GM10248 (cell line): ENCODE measurements around the gene AMIGO2.

ENCODE experiments used
- CTCF ChIA-PET: fragments of 300-600 bp; sonication (Branson Sonifier 250); formaldehyde crosslinking; extraction: SDS; loops from one replicate; lab custom pipeline; 2021; ENCODE audit warnings: antibody characterized with exemption; lab: Yijun Ruan, JAX
- POLR2A ChIA-PET: fragments of 350-650 bp; sonication (Branson Sonifier 250); formaldehyde crosslinking; extraction: SDS; loops from one replicate; lab custom pipeline; 2020; ENCODE audit warnings: antibody characterized with exemption; lab: Yijun Ruan, JAX
- DNase-seq: peaks from one replicate; pipeline ENCODE4 v3.0.0; 2012; ENCODE audit errors: extremely low spot score
- CTCF ChIP-seq: IDR thresholded peaks from 2 replicates; pipeline ENCODE4 v1.5.1; 2012; ENCODE audit warnings: mild to moderate bottlenecking, low read depth; ENCODE audit errors: extremely low read depth, missing control alignments, control extremely low read depth

The AMIGO2 gene

GRCh38 chr12:47100160-47100559 lies 20.4 kb upstream of the AMIGO2 start:
- POLR2A ChIA-PET = no interaction called here
- no peak for DNase-seq
- CTCF ChIA-PET = no interaction called here

GRCh38 chr12:47099610-47100009 lies 19.9 kb upstream of the AMIGO2 start:
- no peak for DNase-seq
- TF ChIP-seq CTCF = no peak
- CTCF ChIA-PET = no interaction called here
- POLR2A ChIA-PET = no interaction called here

More at GRCh38 chr12:47100160-47100559, 20.4 kb upstream of the AMIGO2 start:
- no peak for TF ChIP-seq CTCF

GRCh38 chr12:47098099-47098498 lies 18.3 kb upstream of the AMIGO2 start:
- no peak for TF ChIP-seq CTCF
- POLR2A ChIA-PET = no interaction called here
- CTCF ChIA-PET = no interaction called here
- DNase-seq = no peak

GRCh38 chr12:47097276-47097896 lies 17.6 kb upstream of the AMIGO2 start:
- no peak for DNase-seq
- TF ChIP-seq CTCF = no peak
- ChIA-PET POLR2A (no interaction called here), CTCF (no interaction called here)

- no peak for TF ChIP-seq CTCF
- DNase-seq = no peak
- POLR2A ChIA-PET = no interaction called here
- CTCF ChIA-PET = interaction anchor here (0.9 to 1.6 kb wide), 6 partner anchors 10 to 24 kb away, joined by 3 to 5 read pairs (median 3); partner anchors contain the start of gene AMIGO2
Observed at GRCh38 chr12:47095446-47096236, 15.9 kb upstream of the AMIGO2 start.

- POLR2A ChIA-PET = no interaction called here
- no peak for TF ChIP-seq CTCF
- no peak for DNase-seq
- CTCF ChIA-PET = interaction anchor here (1.0 to 1.6 kb wide), 3 partner anchors 12 to 23 kb away, joined by 3 to 5 read pairs (median 3); no protein-coding TSS in a partner anchor
Observed at GRCh38 chr12:47094804-47095203, 15.0 kb upstream of the AMIGO2 start.
